ENCODE data around the gene BTBD3.

DNA sequence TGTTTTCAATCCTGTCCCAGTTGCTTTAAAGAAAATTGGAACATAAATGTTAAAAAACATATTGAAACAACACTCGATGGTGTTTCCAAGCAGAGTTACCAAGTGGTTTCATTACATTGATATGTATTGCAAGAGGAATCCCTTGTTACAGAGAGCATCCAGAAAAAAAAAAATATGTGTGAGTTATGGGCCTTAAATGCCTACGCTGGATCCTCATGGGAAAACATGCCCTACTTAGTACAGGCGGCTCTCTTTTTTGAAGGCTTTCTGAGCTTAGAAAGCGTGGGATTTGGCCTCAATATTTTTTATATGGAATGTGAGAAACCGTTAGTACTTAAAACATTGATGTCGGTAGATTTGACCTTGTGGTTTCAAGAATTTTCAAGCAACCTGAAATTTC lies 26.1 kb downstream of the BTBD3 start:
- TF ChIP-seq POLR2A (IDR thresholded peaks at IDR 0.05) = no peak
- no peak for TF ChIP-seq POLR2AphosphoS5 (IDR thresholded peaks at IDR 0.05)
